Measurements from ENCODE around the gene TMEM229B. TPM values are rescaled to one million over a fixed set of nuclear protein-coding genes. Genes with fewer than 3 reads are reported as not detected.
A peak's percentile ranks its signal among the peaks of the same experiment; 100 is the strongest.

TMEM229B gene
- 46.3 TPM for total RNA-seq

DNA sequence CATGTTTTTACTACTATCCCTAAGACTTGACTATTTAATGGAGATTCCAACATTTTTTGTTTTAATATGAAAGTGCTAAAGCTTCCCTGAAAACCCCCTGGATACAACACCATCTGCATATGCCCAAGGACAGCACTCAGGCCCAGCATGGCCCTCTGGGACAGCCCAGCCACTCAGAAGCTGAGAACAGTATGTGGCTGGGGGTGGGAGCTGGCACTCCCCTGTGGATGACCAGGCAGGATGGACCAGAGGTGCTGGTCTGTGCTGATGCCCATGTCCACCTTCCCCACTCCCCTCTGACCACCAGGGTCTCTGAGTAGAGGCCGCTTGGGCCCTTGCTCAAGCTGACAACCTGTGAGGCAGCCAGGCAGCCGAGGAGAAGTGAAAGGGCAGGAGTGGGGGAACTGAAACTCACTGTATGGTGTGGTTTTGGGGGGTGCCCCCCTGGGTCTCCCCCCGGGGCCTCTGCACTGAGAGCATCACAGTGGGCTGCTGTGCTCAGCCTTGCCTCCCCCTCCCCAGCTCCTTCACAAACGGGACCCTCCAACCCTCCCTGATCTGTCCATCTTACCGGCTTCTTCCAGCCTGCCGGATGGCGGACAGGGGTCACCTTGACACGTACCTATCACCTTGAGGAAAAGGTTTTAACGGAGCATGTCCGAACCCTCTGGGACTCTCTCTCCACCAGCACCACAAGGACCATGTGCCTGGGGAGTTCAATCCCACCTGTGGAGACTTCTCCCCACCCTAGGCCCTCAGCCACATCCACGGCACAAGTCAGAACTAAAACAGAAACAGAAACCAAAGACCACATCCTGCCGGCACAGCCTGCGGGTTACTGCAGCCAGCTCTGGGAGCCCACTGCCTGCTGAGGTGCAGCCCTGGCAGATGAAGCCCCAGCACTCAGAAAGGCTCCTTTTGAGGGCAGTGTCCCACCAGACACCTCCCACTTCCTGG is at the start of gene TMEM229B:
Gene TMEM229B (minus strand): TSS at position 785 of the 957 bp plus-strand sequence. CDS start 14,798 bp downstream, outside the sequence.
- DNase-seq (ENCODE audit: low read depth in 2 of 3, low spot score in 2 of 3): peak; percentile 48 to 87 (median 80)

DNA sequence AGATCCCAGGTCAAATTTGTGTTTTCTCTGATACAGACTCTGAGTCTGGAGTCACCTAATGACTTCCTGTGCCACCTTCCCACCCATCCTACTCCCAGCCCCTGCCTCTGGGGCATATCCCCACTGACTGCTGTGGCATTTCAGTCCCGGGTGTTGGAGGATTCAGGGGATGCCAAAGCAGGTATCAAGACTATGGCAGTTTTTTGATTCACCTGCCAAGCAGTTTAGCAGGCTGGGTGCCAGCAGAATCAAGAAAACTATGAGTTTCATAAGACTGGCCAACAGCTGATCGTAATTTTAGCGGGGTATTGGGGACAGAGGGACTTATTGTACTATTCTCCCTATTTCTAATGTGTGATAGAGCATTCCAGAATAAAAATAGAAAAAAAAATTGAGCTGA is 49.2 kb upstream of the TMEM229B start:
- DNase-seq (ENCODE audit: low read depth in 2 of 3, low spot score in 2 of 3): no peak

DNA sequence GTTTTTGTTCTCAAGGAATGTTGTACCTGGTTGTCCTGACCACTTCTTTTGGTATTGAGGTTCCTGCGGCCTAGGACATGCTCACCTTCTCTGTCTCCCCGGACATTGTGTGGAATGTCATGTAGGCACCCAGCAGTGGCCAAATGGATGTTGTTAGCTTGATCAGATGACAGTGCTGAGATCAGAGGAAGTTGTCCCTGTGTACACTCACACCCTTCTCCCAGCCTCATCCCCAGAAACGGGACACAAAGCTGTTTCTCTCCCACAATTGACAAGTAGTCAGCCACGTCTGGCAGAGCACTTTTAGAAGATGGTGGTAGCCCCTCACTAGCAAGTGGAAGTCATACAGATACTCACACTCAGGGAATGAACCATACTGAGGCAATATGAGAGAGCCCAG is 47.6 kb upstream of the TMEM229B start:
- DNase-seq (ENCODE audit: low read depth in 2 of 3, low spot score in 2 of 3): no peak

DNA sequence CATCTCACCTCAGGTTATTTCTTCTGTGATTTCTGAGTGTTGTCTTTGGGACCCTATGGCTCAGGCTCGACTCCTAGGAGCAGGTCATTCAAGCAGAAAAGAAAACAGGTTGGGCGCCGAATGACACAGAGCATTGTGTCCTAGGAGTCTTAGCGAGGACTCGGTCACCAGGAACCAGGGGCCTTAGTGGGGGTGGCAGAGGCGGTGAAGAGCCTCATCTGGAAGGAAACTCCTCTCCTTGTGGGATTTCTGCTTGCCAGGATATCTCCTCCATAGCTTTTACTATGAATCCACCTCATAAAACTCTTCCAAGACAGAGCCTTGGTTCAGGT is 45.2 kb upstream of the TMEM229B start:
- DNase-seq (ENCODE audit: low read depth in 2 of 3, low spot score in 2 of 3): no peak

DNA sequence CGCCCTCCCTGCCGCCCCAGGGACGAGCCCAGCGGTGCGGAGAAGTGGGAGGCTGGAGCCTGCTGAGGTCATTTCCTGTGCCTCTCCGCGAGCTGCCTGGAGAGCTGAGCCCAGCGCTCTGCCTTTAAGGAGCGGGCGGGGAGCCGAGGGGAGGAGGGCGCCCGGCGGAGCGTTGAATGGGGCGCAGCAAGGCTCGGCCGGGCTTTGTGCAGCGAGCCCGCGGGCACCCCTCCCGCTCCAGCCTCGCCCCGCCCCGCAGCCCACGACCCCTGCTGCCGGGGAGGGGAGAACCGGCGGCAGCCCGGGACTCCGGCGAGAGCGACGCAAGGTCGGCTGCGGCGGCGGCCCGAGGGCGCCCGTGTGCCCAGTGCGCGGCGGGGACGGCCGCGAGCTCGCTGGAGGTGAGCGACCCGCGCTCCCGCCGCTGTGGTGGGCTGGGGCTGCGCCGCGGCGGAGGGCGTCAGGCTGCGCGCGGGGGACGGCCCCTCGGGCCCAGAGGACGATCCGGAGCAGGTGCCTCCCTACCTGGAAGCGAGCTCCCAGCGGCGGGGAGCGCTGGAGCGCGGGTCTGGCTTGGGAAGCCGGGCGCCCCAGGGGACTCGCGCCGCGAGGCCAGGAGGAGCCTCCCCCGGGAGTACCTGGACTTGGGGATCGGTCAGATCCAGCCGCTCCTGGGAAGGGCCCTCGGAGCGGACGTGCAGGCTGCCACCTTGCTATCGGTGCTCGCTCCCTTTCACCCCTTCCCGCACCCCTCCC is 44.7 kb upstream of the TMEM229B start, which contains the start of gene PLEKHH1:
Gene PLEKHH1 (plus strand): TSS at position 293 of the 756 bp plus-strand sequence. CDS start 8,578 bp downstream, outside the sequence.
- peak in 2 of 3 donors; percentile 45 to 48 for DNase-seq (ENCODE audit: low read depth in 2 of 3, low spot score in 2 of 3)

DNA sequence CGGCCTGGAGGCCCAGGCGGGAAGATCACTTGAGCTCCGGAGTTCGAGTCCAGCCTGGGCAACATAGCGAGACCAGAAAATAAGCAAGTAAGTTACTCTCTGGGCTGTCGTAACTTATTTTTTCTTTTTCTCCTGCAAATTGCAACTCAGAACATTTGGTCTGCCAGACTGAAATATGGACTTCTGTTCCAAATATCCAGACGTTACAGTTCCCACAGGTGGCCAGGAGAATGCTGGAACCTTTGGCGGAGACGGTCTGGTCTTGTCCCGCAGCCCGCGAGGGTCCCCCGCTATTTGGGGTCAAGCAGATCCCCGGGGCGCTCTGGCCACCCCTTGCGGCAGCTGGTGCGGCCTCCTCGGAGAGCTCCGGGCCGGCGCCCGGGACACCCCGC is 44.1 kb upstream of the TMEM229B start:
- DNase-seq (ENCODE audit: low read depth in 2 of 3, low spot score in 2 of 3): no peak

DNA sequence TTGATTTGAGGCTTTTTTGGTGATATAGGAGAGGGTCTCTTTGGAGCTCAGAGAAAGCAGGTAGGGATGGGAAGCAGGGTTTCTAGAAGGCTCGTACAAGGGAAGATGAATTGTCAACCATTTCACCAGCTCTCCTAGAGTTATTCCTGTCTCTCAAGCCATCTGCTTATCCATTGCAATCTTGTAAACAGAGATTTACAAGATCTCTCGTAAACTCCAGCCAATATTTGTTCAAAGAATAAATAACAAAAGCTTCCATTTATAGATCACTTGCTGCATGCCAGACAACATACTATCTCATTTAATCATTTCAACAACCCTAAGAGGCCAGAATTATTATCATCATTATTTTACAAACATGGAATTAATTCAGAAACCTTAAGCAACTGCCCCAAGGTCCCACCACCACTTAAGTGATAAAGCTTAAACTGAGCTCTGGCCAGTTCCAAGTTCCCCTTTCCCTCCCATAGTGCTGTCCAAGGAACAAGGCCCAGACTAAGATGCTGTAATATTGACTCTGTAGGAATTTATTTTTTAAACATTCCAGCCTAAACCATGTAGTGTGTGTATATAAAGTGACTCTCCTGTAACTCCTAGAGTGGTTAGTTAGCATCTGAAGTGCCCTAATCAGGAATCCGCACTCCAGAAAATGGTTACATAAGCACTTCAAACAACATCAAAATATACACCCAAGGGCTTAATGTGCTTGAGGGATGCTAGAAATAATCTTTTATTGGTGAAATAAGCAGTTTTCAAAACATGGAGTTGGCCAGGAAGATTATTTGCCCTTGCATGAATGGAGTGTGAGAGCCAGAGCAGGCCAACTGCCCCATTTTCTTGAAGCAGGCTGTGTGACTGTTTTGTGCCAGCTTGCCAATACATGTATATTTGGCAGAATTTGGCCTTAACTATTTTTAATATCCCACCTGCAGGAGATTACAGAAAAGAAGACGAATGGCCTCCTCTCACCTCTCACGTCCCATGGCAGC is 41.7 kb upstream of the TMEM229B start:
- DNase-seq (ENCODE audit: low read depth in 2 of 3, low spot score in 2 of 3): no peak

DNA sequence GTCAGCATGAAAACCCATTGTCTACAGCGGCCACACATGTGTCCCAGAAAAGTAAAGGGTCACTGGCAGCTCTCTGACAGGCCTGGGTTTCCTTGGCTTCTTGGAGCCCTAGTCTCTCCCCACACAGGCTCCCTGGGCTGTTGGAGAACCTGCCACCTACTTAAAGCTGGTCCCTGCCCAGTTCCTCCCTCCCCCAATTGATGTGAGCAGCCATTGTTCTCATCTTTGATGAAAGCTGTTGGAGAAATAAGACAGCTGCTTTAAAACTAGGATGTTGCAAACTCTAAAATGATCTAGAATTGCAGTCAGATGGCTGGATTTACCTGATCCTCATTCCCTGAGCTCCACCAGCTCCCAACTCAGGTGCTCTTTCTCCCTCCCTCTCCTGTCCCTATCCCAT is 39.8 kb upstream of the TMEM229B start:
- no peak for DNase-seq (ENCODE audit: low read depth in 2 of 3, low spot score in 2 of 3)

DNA sequence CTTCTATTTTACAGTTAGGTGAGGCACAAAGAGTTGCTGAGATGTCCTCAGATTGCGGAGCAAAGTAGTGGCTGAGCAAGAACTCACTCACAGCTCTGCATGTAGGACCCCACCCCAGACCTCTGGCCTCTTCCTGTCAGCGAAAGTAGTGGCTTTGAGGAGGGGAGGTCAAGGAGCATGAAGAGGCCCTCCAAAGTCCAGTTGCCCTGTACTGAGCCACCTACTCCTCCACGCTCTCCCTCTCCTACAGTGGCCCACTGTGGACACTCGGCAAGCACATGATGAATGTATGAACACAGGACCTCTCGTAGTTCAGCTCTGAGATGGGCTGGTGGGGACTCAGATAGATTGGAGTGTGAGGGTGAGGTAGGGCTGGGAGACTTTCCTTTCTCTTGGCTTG is 39.2 kb upstream of the TMEM229B start:
- DNase-seq (ENCODE audit: low read depth in 2 of 3, low spot score in 2 of 3): no peak

DNA sequence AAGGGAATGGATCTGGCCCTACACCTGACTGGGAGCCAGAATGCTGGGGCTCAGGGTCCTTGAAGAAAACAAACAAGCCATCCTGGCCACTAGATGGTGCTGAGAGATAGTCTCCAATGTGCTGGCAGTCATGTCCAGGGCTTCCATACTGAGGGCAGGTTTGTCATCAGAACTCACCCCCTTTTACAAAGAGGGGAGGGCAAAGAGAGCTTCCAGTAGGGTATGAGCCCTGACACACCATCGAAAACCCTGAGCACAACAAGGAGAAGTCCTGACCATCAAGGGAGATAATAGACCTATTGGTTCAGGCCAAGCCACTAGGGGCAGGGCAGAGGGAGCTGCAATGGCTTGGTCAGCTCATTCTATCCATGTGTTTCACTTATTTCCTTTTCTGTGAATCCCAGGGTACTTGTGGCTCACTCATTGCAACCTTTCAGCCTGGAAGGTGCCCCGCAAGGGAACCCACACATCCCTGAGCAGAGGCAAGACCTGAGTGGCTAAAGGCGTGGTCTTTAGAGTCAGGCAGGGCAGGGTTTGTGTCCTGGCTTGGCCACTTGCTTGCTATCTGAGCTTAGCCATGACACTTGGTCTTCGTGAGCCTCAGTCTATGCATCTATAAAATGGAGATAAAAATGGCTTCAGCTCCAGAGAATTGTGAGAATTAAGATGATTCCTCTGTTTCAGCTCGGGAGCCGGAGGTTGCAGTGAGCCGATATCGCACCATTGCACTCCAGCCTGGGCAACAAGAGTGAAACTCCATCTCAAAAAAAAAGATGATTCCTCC is 38.3 kb upstream of the TMEM229B start:
- peak in 2 of 3 donors; percentile 50 to 70 for DNase-seq (ENCODE audit: low read depth in 2 of 3, low spot score in 2 of 3)

DNA sequence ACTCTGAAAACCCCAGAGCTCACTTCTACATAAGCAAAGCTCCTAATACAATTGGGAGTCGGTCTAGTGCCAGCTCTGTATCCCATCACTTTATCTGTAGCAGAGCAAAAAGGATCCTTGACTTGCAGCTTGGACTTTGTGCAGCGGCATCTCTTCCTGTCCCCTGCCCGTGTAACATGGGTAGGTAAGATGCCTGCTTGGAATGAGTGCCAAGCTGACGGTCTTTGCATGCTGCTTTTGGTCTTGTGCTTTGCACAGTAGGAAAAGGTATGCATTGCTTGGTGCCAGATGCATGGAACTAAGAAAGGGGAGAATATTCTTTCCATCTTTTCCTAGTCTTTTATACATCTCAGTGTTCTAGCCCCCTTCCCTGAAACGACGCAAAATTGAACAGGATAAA is 37.7 kb upstream of the TMEM229B start:
- DNase-seq (ENCODE audit: low read depth in 2 of 3, low spot score in 2 of 3): no peak

DNA sequence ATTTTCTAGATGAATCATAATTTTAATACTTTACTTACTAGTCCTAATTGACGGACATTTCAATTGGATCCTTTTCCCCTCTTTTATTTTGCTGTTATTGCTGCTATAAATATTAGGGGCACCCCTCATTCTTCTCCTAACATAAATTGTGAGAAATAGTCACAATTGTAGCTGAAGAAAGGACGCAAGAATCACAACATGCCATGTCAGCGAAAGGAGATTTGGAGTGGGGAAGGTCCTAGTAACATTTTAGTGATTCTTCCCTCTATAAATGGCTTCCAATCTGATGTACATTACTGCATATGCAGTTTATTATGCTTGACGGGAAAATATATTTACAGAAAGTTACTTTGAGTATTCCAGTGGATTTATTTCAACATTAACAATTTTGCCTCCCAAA is 36.9 kb upstream of the TMEM229B start:
- DNase-seq (ENCODE audit: low read depth in 2 of 3, low spot score in 2 of 3): no peak

DNA sequence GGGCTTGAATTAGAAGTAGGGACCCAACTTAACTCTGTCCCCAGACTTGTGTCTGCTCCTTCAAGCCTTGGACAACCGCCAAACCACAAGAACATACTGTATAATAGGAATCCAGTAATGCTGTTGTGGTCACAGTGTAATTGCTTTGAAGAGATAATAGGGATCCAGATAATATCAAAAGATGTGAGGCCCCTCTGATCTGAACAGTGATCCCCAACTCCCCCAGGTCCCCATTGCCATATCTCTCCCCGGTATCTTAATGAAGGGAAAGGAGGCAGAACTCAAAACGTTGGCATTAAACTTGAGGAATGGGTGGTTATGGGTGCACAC is 36.1 kb upstream of the TMEM229B start:
- DNase-seq (ENCODE audit: low read depth in 2 of 3, low spot score in 2 of 3): peak in 2 of 3 donors; percentile 54 to 80

DNA sequence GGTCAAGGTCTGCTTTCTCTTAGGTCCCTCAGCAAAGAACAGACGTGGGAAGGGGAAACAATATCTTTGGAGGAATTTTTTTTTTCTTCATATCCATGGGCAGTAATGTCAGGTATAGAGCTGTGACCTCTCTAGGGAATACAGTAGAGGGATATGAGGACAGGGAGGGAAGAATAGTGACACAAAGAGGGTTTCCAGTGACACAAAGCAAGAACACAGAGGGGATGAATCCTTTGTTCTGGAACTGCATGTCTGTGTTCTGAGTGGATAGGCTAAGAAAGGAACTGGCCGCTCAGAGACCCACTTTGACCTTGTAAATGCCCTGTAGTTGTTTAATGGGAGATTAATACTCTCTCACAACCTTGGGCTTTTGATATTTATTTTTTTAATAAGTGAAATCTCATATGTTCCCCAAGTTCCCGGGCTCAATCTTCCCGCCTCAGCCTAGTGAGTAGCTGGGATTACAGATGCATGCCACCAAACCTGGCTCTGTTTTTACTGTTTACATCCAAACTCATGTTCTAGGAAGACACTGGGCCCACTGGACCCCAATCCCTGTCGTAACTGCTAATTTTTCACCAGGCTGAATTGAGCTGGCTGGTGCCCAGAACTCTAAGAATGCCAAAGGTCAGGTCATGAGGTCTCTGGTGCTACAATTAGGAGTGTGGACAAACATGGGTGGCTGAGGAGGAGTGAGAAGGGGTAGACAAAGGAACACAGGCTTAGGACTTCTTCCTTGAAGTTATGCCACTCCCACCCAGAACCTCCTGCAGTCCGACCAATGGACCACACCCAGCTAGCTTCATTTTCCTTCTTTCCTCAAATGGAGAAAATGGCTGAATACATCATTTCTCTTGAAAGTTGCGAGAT is 35.5 kb upstream of the TMEM229B start:
- DNase-seq (ENCODE audit: low read depth in 2 of 3, low spot score in 2 of 3): no peak

DNA sequence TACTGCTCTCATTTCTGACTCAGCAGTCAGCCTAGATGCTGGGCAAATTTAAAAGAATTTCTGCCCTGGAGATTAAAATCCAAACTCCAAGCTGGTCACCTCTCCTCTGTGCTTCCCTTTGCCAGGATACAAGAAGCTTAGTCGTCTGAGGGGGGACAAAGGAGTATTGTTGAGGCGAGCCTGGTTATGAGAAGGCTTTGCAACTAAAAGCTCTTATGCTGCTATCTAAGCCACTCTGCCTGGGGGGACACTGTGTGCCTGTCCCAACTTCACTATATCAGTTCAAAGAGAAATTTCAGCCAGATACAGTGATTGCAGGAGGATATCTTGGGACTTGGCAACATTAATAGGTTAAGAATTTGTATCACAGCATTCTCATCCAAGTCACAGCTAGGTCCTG is 33.7 kb upstream of the TMEM229B start:
- DNase-seq (ENCODE audit: low read depth in 2 of 3, low spot score in 2 of 3): no peak

DNA sequence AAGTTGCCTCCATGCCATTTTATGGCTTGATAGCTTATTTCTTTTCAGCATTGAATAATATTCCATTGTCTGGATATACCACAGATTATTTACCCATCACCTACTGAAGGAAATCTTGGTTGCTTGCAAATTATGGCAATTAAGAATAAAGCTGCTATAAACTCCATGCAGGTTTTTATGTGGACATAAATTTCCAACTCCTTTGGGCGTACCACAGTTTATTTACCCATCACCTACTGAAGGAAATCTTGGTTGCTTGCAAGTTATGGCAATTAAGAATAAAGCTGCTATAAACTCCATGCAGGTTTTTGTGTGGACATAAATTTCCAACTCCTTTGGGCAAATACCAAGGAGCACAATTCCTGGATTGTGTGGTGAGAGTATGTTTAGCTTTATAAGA is 32.0 kb upstream of the TMEM229B start:
- DNase-seq (ENCODE audit: low read depth in 2 of 3, low spot score in 2 of 3): no peak

DNA sequence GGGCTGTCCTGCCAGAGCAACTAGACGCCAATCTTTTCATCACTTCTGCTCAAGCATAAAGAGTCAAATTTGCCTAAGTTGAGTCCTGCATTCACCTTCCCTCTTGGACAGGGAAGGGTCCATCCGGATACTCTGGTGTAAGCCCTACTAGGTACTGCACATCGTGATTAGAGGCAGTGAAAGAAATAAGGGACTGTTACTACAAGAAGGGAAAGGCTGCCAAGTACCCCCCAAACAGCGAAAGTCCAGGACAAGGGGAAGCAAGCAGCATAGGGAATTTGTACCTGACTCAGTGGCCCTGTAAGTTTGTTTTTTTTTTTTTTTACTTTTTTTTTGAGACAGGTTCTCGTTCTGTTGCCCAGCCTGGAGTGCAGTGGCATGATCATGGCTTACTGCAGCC is 30.9 kb upstream of the TMEM229B start:
- no peak for DNase-seq (ENCODE audit: low read depth in 2 of 3, low spot score in 2 of 3)

DNA sequence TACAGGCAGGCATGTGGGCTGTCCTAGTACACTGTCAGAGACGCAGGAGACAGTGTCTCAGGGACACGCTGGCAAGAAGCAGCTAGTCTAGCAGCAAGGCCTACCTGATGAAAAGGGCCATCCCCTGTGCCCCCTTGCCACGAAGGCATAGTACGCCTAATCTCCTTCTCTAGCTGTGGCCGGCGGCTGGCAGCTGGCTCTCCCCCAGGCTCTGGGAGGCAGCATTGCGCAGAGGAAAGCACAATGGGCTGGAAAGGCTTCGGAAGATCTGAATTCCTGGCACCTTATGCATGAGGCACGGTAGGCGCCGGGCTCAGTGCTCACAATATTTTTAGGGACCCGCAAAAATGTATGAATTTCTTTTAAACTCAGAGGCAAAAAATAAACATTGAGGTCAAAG is 28.6 kb upstream of the TMEM229B start:
- no peak for DNase-seq (ENCODE audit: low read depth in 2 of 3, low spot score in 2 of 3)

DNA sequence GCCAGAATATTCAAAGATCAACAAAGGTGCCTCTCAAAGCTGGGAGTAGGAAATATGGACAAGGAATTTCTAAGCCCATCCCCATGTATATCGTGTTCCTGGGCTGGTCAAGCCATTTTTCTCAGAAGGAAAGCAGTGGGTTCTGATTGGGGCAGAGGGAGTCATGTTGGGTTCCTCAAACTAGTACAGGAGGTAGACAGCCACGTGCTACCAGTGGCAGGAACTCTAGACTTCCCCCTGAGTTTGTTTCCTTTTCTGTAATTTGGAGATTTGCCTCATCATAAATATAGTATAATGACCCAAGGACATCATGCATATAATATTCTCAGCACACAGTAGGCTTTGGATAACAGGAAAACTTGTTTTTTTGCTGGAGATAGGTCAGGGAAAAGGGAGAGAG is 28.2 kb upstream of the TMEM229B start:
- DNase-seq (ENCODE audit: low read depth in 2 of 3, low spot score in 2 of 3): no peak
